GM12874 (cell line): Measurements from ENCODE around the gene ARID1B.

Experiments
- TF ChIP-seq, protein P1 (sequence below): IDR thresholded peaks from 2 replicates; pipeline ENCODE4 v1.5.1; 2011; ENCODE audit warnings: low read depth, mild to moderate bottlenecking, control low read depth, low read length, moderate library complexity; ENCODE audit not compliant: insufficient read depth

ARID1B gene

DNA sequence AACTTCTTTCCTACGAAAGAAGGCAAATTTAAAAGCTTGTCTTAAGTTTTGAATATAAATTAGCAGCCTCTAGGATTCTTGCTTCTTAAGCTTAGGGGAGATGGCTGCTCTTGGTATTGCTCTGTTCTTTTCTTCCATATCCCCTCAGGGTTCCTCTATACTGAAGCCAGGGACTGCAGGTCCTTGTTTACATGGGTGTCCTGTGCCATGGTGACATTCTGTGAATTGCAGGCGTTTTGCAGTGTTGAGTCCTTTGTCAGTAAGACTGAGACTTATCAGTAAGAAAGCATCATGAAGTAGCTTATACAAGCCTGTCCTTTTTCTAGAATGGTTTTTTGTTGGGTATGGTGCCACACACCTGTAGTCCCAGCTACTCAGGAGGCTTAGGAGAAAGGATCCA, 147.8 kb downstream of the ARID1B start:
- TF ChIP-seq, protein P1, sequence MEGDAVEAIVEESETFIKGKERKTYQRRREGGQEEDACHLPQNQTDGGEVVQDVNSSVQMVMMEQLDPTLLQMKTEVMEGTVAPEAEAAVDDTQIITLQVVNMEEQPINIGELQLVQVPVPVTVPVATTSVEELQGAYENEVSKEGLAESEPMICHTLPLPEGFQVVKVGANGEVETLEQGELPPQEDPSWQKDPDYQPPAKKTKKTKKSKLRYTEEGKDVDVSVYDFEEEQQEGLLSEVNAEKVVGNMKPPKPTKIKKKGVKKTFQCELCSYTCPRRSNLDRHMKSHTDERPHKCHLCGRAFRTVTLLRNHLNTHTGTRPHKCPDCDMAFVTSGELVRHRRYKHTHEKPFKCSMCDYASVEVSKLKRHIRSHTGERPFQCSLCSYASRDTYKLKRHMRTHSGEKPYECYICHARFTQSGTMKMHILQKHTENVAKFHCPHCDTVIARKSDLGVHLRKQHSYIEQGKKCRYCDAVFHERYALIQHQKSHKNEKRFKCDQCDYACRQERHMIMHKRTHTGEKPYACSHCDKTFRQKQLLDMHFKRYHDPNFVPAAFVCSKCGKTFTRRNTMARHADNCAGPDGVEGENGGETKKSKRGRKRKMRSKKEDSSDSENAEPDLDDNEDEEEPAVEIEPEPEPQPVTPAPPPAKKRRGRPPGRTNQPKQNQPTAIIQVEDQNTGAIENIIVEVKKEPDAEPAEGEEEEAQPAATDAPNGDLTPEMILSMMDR, result no peak

DNA sequence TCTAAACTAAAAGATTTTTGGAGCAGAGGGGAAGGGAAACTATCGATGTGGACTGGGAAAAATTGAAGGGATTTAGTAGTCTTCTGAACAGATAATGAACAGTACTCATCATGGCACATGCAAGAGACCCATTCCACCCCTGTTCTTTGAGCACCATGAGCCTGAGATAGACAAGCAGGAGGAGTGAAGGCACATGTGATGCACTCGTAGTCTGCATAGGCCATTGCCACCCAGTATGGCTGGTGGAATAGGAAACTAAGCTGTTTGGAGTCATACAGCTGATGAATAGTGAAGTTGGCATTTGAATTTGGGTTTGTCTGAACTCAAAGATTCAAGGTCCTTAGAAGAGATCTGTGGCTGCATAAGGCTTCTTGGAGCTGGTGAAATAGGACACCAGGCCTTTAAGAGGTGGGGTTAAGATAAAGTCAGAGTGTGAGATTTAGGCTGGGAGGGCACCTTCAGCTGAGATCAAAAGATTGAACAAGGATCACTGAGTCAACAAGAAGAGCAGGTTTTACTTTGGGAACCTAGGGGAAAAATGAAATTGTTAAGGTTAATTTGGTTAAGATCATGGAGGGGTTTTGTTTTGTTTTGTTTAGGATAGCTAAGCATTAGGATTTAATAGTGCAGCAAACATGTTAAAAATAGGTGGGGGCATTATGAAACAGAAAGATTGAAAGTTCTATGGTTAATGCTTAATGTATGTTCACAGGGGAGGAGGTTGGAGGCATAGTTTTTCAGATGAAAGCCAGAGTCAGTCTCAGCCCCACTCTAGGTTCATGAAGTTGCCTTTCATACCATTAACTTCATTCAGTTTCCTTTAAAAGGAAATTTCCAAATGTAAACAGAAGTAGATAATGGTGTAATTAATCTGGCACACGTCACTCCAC, 148.8 kb downstream of the ARID1B start:
- TF ChIP-seq, protein P1, result no peak

DNA sequence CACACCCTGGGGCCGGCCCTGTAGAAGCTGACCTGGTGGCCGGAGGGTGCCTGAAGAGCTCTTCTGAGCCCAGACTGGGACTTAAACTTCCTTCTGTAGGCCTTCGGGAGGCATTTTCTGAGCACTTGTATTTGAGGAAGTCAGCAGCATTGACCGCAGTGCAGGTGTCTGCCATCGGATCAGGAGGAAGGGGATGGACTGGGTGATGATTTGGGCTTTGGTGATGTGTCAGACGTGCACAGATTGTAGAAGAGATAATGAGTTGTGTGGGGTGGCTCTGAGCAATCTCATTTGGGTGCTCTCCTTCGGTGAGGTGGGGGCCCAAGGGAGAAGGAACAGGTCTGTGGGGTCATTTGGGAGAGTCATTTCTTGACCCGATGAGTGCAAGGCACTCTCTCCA, 150.9 kb downstream of the ARID1B start:
- TF ChIP-seq, protein P1, result no peak

DNA sequence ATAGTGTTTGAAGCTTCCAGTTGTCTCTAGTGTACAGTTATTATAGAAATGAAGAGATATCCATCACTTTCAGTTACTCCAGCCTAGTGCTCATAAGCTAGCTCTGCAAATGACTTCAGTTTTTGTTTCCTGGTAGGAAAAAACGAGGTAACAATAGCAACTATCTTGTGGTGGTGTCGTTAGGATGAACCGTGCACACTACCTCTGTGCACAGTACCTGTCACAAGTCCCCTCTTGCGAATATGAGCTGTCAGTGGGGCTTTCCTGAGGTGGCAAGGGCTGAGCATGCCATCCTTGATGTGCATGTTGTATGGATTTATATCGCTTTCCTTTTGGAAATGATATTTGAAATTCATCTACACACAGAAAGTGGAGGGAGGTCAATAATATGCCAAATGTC, 151.8 kb downstream of the ARID1B start:
- TF ChIP-seq, protein P1, result no peak

DNA sequence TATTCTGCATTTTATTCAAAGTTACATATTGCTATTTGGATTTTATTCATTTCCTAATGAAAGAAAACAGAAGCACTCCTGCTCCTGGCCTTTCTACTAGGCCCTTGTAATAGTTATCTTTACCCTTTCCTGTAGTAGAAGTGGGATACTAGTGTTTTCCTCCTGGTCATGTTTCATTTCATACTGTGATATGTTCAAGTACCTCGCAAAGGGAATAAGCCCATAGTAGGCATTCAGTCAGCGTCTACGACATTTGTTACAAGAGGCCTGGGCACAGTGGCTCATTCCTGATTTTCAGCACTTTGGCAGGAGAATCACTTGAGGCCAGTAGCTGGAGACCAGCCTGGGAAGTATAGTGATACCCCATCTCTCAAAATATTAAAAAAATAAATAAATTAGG, 154.1 kb downstream of the ARID1B start:
- TF ChIP-seq, protein P1, result no peak

DNA sequence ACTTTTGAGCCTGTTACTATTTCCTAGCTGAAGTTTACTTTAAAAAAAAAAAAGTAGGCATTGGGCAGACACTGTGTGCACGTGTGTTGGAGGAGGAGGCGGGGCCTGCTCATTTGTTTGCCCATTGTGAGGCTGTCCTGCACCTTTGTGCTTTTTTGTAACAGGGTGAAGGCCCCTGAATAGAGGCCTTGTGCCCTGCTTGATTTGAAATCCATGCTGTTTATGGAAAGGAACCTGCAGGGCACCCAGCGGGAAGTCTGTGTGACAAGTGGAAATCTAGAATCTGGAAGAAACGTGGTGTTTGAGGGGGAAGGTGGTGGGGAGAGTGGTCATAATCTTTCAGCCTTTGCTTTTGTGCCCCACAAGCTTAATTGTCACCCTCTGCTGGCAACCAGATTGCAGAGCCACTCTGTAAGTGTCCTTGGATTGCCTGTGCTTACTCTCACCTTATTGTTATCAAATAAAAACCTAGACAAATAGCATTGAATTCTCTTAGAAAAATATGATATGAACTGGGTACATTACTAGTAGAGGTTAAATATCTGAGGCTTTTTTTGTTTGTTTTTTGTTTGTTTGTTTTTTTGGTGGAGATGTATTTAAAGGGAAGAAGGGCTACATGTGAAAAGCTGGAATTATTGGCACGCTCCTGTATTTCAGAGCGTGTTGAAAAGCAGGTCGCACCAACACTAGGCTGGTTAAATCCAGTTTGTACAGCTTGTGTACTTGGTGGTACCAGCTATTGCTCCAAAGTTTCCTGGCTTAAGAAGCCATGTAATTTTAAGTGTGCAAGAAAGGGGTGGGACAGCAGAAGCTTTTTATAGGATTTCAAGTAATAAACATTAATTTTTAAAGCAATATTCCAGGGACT, 156.3 kb downstream of the ARID1B start:
- TF ChIP-seq, protein P1, result no peak

DNA sequence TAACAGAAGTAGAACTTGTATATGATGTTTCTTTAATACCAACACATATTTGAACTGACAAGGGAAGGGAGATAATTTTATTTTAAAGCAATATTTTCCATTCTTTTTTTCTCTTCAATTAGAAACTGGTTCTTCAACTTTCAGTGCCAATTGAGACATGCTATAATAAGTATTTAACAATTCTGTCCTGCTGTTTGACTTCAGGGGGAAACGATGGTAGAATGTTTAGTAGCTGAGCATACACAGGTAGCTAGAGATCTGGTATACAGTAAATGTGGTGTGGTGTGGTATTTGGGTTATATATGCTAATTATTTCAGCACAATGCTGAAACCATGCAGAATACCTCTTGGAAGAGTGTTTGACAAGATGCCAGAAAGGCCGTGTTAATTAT, 156.9 kb downstream of the ARID1B start:
- TF ChIP-seq, protein P1, result no peak
